Ascending aorta (tissue), 2 donors: ENCODE measurements around the gene NTSR1. TPM values are rescaled to one million over a fixed set of nuclear protein-coding genes. Genes with fewer than 3 reads are reported as not detected.

Source experiments
- DNase-seq, 2 donors: peaks; one replicate each; pipeline ENCODE4 v3.0.0-alpha.2; 2019; ENCODE audit warnings: low spot score in 2 of 2
- H3K27ac ChIP-seq, 2 donors: fragments of 200-600 bp; sonication (generic); one replicate each; pipeline ENCODE4 v1.5.1; 2016 to 2017; ENCODE audit warnings: mild to moderate bottlenecking in 1 of 2
- H3K27me3 ChIP-seq: fragments of 200-600 bp; sonication (generic); one replicate; pipeline ENCODE4 v1.5.1; 2017
- H3K36me3 ChIP-seq, 2 donors: fragments of 200-600 bp; sonication (generic); one replicate each; pipeline ENCODE4 v1.5.1; 2016
- H3K4me1 ChIP-seq, 2 donors: fragments of 200-600 bp; sonication (generic); one replicate each; pipeline ENCODE4 v1.5.1; 2016 to 2017; ENCODE audit warnings: mild to moderate bottlenecking in 1 of 2
- H3K4me3 ChIP-seq, 2 donors: fragments of 200-600 bp; sonication (generic); one replicate each; pipeline ENCODE4 v1.5.1; 2016 to 2017; ENCODE audit warnings: mild to moderate bottlenecking in 1 of 2
- H3K9me3 ChIP-seq, 2 donors: fragments of 200-600 bp; sonication (generic); one replicate each; pipeline ENCODE4 v1.5.1; 2016
- CTCF ChIP-seq, 3 experiments: fragments of 200-600 bp in 2 of 3; fragments of 450-650 bp in 1 of 3; sonication (generic) in 2 of 3; IDR thresholded peaks; one replicate each; pipeline ENCODE4 v1.5.1; 2016 to 2019; ENCODE audit warnings: antibody characterized with exemption in 3 of 3, mild to moderate bottlenecking in 1 of 3, moderate library complexity in 1 of 3
- intact Hi-C: fragments of 100-400 bp; cut with DNase I; formaldehyde crosslinking; loops from one replicate; pipeline ENCODE4 v1.15.1; 2023
- total RNA-seq: library from RNA; depleted of rRNA; stranded (reverse); fragments of >200 nt; gene quantifications from one replicate; pipeline ENCODE4 v1.1.0, GENCODE V29; 2016

Gene NTSR1
- total RNA-seq, 1 donor from 2014 or later, result not detected

GRCh38 chr20:62666736-62667529 lies 41.7 kb upstream of the NTSR1 start:
- H3K36me3 ChIP-seq, result no peaks in the 10 kb centered on the region
- intact Hi-C loops, result no loop called here
- H3K27me3 ChIP-seq, result no peaks in the 10 kb centered on the region
- H3K9me3 ChIP-seq, result no peaks in the 10 kb centered on the region
- DNase-seq, result peak; percentile 58 to 78
- TF ChIP-seq CTCF (IDR thresholded peaks at IDR 0.05), result no peak
- H3K4me3 ChIP-seq, result no peak overlapping the region
- H3K27ac ChIP-seq, result no peak overlapping the region
- no peaks in the 10 kb centered on the region for H3K4me1 ChIP-seq

GRCh38 chr20:62667530-62668440 lies 40.9 kb upstream of the NTSR1 start:
- Histone ChIP-seq H3K36me3 (no peaks in the 10 kb centered on the region), H3K9me3 (no peaks in the 10 kb centered on the region), H3K4me3 (no peak overlapping the region), H3K27ac (no peak overlapping the region), H3K4me1 (no peaks in the 10 kb centered on the region), H3K27me3 (no peaks in the 10 kb centered on the region)
- no peak for TF ChIP-seq CTCF (IDR thresholded peaks at IDR 0.05)
- intact Hi-C loops, result loop anchor here (1.0 to 2.0 kb wide), 2 partner anchors 123 to 141 kb away; no protein-coding TSS in a partner anchor
- DNase-seq, result no peak

DNA sequence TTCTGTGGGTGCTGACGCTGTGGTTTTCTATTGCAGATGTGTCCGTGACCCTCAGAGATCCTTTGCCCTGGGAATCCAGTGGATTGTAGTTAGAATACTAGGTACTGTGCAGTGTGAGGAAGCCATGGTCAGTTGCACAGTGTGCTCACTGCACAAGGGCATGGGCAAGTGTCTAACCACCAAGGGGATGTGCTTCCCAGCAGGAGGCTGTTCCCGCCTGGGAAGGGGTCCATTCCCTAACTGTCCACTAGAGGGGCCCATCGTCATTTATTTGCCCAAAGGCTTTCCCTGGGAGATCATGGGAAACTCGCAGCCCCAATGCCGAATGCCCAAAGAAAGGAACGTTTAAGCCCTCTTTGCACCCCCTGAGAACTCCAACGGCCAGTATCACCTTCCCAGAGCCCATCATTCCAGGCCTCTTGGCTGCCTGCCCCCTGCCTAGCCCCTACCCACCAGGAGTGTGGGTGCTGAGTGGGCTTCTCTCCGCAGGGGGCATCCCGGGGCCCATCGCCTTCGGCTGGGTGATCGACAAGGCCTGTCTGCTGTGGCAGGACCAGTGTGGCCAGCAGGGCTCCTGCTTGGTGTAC lies 40.1 kb upstream of the NTSR1 start:
- TF ChIP-seq CTCF (IDR thresholded peaks at IDR 0.05), result peak; percentile 46 to 75 (median 68)
- H3K36me3 ChIP-seq, result no peaks in the 10 kb centered on the region
- no peaks in the 10 kb centered on the region for H3K4me1 ChIP-seq
- no peak overlapping the region for H3K27ac ChIP-seq
- intact Hi-C loops, result loop anchor here (1.0 to 2.0 kb wide), 2 partner anchors 122 to 140 kb away; no protein-coding TSS in a partner anchor
- no peaks in the 10 kb centered on the region for H3K9me3 ChIP-seq
- H3K4me3 ChIP-seq, result no peak overlapping the region
- H3K27me3 ChIP-seq, result no peaks in the 10 kb centered on the region
- peak in 1 of 2 donors; percentile 78 for DNase-seq

GRCh38 chr20:62669249-62669648 lies 39.4 kb upstream of the NTSR1 start:
- Histone ChIP-seq H3K36me3 (no peaks in the 10 kb centered on the region), H3K4me3 (no peak overlapping the region), H3K4me1 (no peaks in the 10 kb centered on the region), H3K27ac (no peak overlapping the region), H3K9me3 (no peaks in the 10 kb centered on the region), H3K27me3 (no peaks in the 10 kb centered on the region)
- no peak for TF ChIP-seq CTCF (IDR thresholded peaks at IDR 0.05)
- intact Hi-C loops, result loop anchor here (2.0 kb wide), 1 partner anchor 122 kb away; no protein-coding TSS in a partner anchor
- DNase-seq, result no peak

DNA sequence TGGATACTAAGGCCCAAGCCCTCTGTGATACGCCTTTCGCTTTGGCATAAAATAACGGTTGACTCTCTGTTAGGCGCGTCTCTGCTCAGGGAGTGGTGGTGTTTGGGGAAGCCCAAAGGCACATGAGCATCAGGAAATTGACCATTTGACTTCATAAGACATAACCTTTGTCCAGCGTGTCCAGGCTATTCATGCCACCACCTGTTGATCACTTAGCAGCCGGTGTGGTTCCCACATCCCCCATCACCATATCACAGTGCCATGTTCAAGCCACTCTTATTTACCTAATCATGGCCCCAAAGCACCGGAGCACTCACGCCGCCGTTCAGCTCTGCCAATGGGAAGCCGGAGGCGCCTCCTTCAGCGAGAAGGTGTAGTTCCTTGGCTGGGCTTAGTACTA lies 38.5 kb upstream of the NTSR1 start:
- no peak for TF ChIP-seq CTCF (IDR thresholded peaks at IDR 0.05)
- Histone ChIP-seq H3K4me1 (no peaks in the 10 kb centered on the region), H3K4me3 (no peak overlapping the region), H3K9me3 (no peaks in the 10 kb centered on the region), H3K27me3 (no peaks in the 10 kb centered on the region), H3K36me3 (no peaks in the 10 kb centered on the region), H3K27ac (no peak overlapping the region)
- intact Hi-C loops, result no loop called here
- no peak for DNase-seq
